ENCODE results near the gene TUB.

DNA sequence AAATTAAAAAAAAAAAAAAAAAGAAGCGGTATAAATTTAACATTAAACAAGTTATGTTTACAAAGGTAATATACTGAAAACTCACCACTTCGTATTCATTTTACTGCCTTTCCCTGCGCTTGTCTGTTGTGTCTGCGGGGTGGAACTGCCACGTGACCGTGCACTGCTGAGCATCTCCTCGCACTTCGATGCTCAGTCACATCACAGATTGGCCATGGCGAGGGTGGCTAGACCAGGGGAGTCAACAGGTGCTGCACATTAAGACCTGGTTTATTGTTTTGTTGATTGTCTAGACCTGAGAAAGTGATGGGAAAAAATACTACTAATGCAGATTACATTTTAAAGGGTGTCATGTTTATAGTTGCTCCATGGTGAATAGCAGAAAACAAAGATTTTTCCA lies 22.8 kb upstream of the TUB start:
- TF ChIP-seq, protein P1, sequence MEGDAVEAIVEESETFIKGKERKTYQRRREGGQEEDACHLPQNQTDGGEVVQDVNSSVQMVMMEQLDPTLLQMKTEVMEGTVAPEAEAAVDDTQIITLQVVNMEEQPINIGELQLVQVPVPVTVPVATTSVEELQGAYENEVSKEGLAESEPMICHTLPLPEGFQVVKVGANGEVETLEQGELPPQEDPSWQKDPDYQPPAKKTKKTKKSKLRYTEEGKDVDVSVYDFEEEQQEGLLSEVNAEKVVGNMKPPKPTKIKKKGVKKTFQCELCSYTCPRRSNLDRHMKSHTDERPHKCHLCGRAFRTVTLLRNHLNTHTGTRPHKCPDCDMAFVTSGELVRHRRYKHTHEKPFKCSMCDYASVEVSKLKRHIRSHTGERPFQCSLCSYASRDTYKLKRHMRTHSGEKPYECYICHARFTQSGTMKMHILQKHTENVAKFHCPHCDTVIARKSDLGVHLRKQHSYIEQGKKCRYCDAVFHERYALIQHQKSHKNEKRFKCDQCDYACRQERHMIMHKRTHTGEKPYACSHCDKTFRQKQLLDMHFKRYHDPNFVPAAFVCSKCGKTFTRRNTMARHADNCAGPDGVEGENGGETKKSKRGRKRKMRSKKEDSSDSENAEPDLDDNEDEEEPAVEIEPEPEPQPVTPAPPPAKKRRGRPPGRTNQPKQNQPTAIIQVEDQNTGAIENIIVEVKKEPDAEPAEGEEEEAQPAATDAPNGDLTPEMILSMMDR (optimal IDR thresholded peaks at IDR 0.05 in 1 of 3, IDR thresholded peaks at IDR 0.05 in 1 of 3, conservative IDR thresholded peaks at IDR 0.05 in 1 of 3; ENCODE audit: extremely low read depth in 1 of 3, insufficient read depth in 2 of 3, low read length in 3 of 3), result no peak
- TF ChIP-seq EZH2 (IDR thresholded peaks at IDR 0.05; ENCODE audit: low read length), result no peak

Data from keratinocyte (primary cell).